ENCODE results near the gene USP3.

The USP3 gene

GRCh38 chr15:63504247-63504978 is at the start of gene USP3:
TSS of gene USP3 (plus strand) at chr15:63504593. CDS start at chr15:63504740, 147 bp downstream.
- no peaks in the 10 kb centered on the region for H3K27me3 ChIP-seq (replicated peaks; ENCODE audit: control insufficient read depth, insufficient read depth, low read length)
- H3K36me3 ChIP-seq (ENCODE audit: control insufficient read depth, insufficient read depth, low read length) = no peaks in the 10 kb centered on the region
- DNase-seq (ENCODE audit: extremely low read depth, insufficient read length) = peak; percentile 98
- peak; percentile 4 for TF ChIP-seq CTCF (IDR thresholded peaks at IDR 0.05; ENCODE audit: insufficient read depth, low read length, poor library complexity, severe bottlenecking)
- peak within 1 kb of the TSS; percentile 90 for H3K4me3 ChIP-seq (replicated peaks; ENCODE audit: low read depth, low read length)

- TF ChIP-seq CTCF (IDR thresholded peaks at IDR 0.05; ENCODE audit: insufficient read depth, low read length, poor library complexity, severe bottlenecking) = no peak
- Histone ChIP-seq H3K27me3 (replicated peaks; ENCODE audit: control insufficient read depth, insufficient read depth, low read length) (no peaks in the 10 kb centered on the region), H3K36me3 (ENCODE audit: control insufficient read depth, insufficient read depth, low read length) (no peaks in the 10 kb centered on the region), H3K4me3 (replicated peaks; ENCODE audit: low read depth, low read length) (no peak overlapping the region)
- DNase-seq (ENCODE audit: extremely low read depth, insufficient read length) = no peak
Observed at GRCh38 chr15:63456258-63456657, 48.1 kb upstream of the USP3 start.

GRCh38 chr15:63457379-63457778 is 47.0 kb upstream of the USP3 start:
- H3K4me3 ChIP-seq (replicated peaks; ENCODE audit: low read depth, low read length) = no peak overlapping the region
- DNase-seq (ENCODE audit: extremely low read depth, insufficient read length) = no peak
- H3K27me3 ChIP-seq (replicated peaks; ENCODE audit: control insufficient read depth, insufficient read depth, low read length) = no peaks in the 10 kb centered on the region
- TF ChIP-seq CTCF (IDR thresholded peaks at IDR 0.05; ENCODE audit: insufficient read depth, low read length, poor library complexity, severe bottlenecking) = no peak
- H3K36me3 ChIP-seq (ENCODE audit: control insufficient read depth, insufficient read depth, low read length) = no peaks in the 10 kb centered on the region

GRCh38 chr15:63458026-63458425 is 46.4 kb upstream of the USP3 start:
- no peak for DNase-seq (ENCODE audit: extremely low read depth, insufficient read length)

GRCh38 chr15:63458794-63459395 is 45.5 kb upstream of the USP3 start:
- no peak for TF ChIP-seq CTCF (IDR thresholded peaks at IDR 0.05; ENCODE audit: insufficient read depth, low read length, poor library complexity, severe bottlenecking)
- DNase-seq (ENCODE audit: extremely low read depth, insufficient read length) = no peak
- Histone ChIP-seq H3K36me3 (ENCODE audit: control insufficient read depth, insufficient read depth, low read length) (no peaks in the 10 kb centered on the region), H3K4me3 (replicated peaks; ENCODE audit: low read depth, low read length) (no peak overlapping the region), H3K27me3 (replicated peaks; ENCODE audit: control insufficient read depth, insufficient read depth, low read length) (no peaks in the 10 kb centered on the region)

More at GRCh38 chr15:63458026-63458425, 46.4 kb upstream of the USP3 start:
- Histone ChIP-seq H3K36me3 (ENCODE audit: control insufficient read depth, insufficient read depth, low read length) (no peaks in the 10 kb centered on the region), H3K4me3 (replicated peaks; ENCODE audit: low read depth, low read length) (no peak overlapping the region), H3K27me3 (replicated peaks; ENCODE audit: control insufficient read depth, insufficient read depth, low read length) (no peaks in the 10 kb centered on the region)
- TF ChIP-seq CTCF (IDR thresholded peaks at IDR 0.05; ENCODE audit: insufficient read depth, low read length, poor library complexity, severe bottlenecking) = no peak

Data from GM06990 (cell line).